Spleen (tissue), 11 donors: ENCODE data around the gene NUB1. TPM values are rescaled to one million over a fixed set of nuclear protein-coding genes. Genes with fewer than 3 reads are reported as not detected.

Source experiments
- DNase-seq: peaks from one replicate; pipeline ENCODE4 v3.0.0-alpha.2; 2020
- H3K27ac ChIP-seq, 8 donors: fragments of 200-600 bp; sonication (generic) in 7 of 8; 1 replicate in 4 of 8; 2 replicates in 4 of 8; pipeline versions ENCODE4 v1.5.0 to v1.8.0; 2016 to 2021; ENCODE audit warnings: inconsistent platforms in 4 of 8, mild to moderate bottlenecking in 4 of 8, moderate library complexity in 1 of 8
- H3K27me3 ChIP-seq, 7 donors: fragments of 200-600 bp; sonication (generic) in 6 of 7; replicated peaks in 1 of 7; 1 replicate in 4 of 7; 2 replicates in 3 of 7; pipeline versions ENCODE4 v1.5.0 to v1.8.0; 2016 to 2021; ENCODE audit warnings: inconsistent platforms in 3 of 7, mild to moderate bottlenecking in 1 of 7
- H3K36me3 ChIP-seq, 6 donors: fragments of 200-600 bp; sonication (generic) in 5 of 6; 1 replicate in 4 of 6; 2 replicates in 2 of 6; pipeline versions ENCODE4 v1.5.0 to v1.8.0; 2016 to 2021; ENCODE audit warnings: inconsistent platforms in 2 of 6
- H3K4me1 ChIP-seq, 6 donors: fragments of 200-600 bp; sonication (generic) in 5 of 6; 1 replicate in 3 of 6; 2 replicates in 3 of 6; pipeline versions ENCODE4 v1.5.0 to v1.8.0; 2016 to 2021; ENCODE audit warnings: inconsistent platforms in 3 of 6
- H3K4me3 ChIP-seq, 8 donors: fragments of 200-600 bp; sonication (generic) in 7 of 8; 1 replicate in 4 of 8; 2 replicates in 4 of 8; pipeline versions ENCODE4 v1.5.0 to v1.8.0; 2016 to 2021; ENCODE audit warnings: inconsistent platforms in 4 of 8, mild to moderate bottlenecking in 4 of 8, moderate library complexity in 2 of 8
- H3K9me3 ChIP-seq, 8 donors: fragments of 200-600 bp; sonication (generic) in 7 of 8; 1 replicate in 4 of 8; 2 replicates in 4 of 8; pipeline versions ENCODE4 v1.5.0 to v1.8.0; 2016 to 2021; ENCODE audit warnings: inconsistent platforms in 4 of 8
- CTCF ChIP-seq, 11 experiments: fragments of 200-600 bp in 7 of 11; fragments of 450-650 bp in 4 of 11; sonication (generic) in 4 of 11; IDR thresholded peaks in 8 of 11; conservative IDR thresholded peaks in 3 of 11; 1 replicate in 7 of 11; 2 replicates in 4 of 11; pipeline versions ENCODE4 v1.4.0 to v1.8.0; 2016 to 2021; ENCODE audit warnings: antibody characterized with exemption in 11 of 11, inconsistent platforms in 4 of 11, mild to moderate bottlenecking in 1 of 11
- POLR2A ChIP-seq, 3 donors: fragments of 450-650 bp; IDR thresholded peaks; one replicate each; pipeline ENCODE4 v1.5.1; 2017; ENCODE audit warnings: antibody characterized with exemption in 3 of 3, mild to moderate bottlenecking in 1 of 3
- POLR2AphosphoS5 ChIP-seq, 3 donors: sonication (generic); formaldehyde crosslinking; IDR thresholded peaks; one replicate each; pipeline ENCODE4 v1.5.1; 2017; ENCODE audit warnings: antibody characterized with exemption in 3 of 3
- WGBS, 5 donors: extraction: QIAGEN DNeasy Blood & Tissue Kit in 3 of 5; methylation state at CpG; one replicate each; pipeline versions ENCODE4 v1.1.5 to v1.1.7; 2013 to 2018; 5-methylcytosine and 5-hydroxymethylcytosine counted together
- intact Hi-C: fragments of 100-400 bp; cut with DNase I; formaldehyde crosslinking; loops from one replicate; pipeline ENCODE4 v1.15.0; 2023; ENCODE audit warnings: low total_unique reads
- polyA plus RNA-seq, 3 donors: library from polyadenylated mRNA; stranded (reverse); fragments of 200-250 nt; gene quantifications; one replicate each; pipeline ENCODE4 v1.2.1, GENCODE V29; 2013
- total RNA-seq, 7 donors: library from RNA; depleted of rRNA in 3 of 7; stranded (reverse); fragments of >200 nt in 3 of 7; fragmentation: NEBNext Ultra II Directional in 4 of 7; extraction: Animal tissue kit (Norgen Biotek cat#: 25700) in 4 of 7; gene quantifications; one replicate each; pipeline versions ENCODE4 v1.1.0 to v1.2.1, GENCODE V29; 2016 to 2021
- donor health status: healthy with polysubstance abuse.
- donor health status: DM: no; HTN: no; CAD: no; lungs with moderate emphysema.
- donor health status: DM: no; HTN: no; CAD: no.
- donor health status: Bipolar disorder and iron deficiency.
- donor health status: healthy.
- donor health status: DM: no; HTN: no; CAD: no.
- donor health status: DM: yes; HTN: yes; CAD: no.

Gene NUB1
- total and polyA plus RNA-seq, 10 donors, result 25.2 to 80.9 (median 64.5) TPM

- Histone ChIP-seq H3K4me3 (no peak overlapping the region), H3K9me3 (peaks cover 0 to 11% (median 0%) of the 10 kb centered on the region in 8 donors), H3K27me3 (no peaks in the 10 kb centered on the region), H3K4me1 (peaks cover 0 to 27% (median 21%) of the 10 kb centered on the region in 6 donors), H3K36me3 (no peaks in the 10 kb centered on the region), H3K27ac (no peak overlapping the region)
- 98 to 100% (median 100%) methylated on average over 2 of the region's 2 CpGs for WGBS, 5 donors
- no peak for DNase-seq
- TF ChIP-seq POLR2AphosphoS5 (IDR thresholded peaks at IDR 0.05) (no peak), POLR2A (IDR thresholded peaks at IDR 0.05) (no peak), CTCF (IDR thresholded peaks at IDR 0.05 in 8 of 11, conservative IDR thresholded peaks at IDR 0.05 in 3 of 11) (no peak)
- intact Hi-C loops, result no loop called here
Observed at GRCh38 chr7:151337346-151337745, 4.3 kb upstream of the NUB1 start.

GRCh38 chr7:151338809-151339208 is 2.8 kb upstream of the NUB1 start:
- H3K27me3 ChIP-seq, result no peaks in the 10 kb centered on the region
- DNase-seq, result no peak
- no peak for TF ChIP-seq POLR2AphosphoS5 (IDR thresholded peaks at IDR 0.05)
- TF ChIP-seq POLR2A (IDR thresholded peaks at IDR 0.05), result no peak
- no peak for TF ChIP-seq CTCF (IDR thresholded peaks at IDR 0.05 in 8 of 11, conservative IDR thresholded peaks at IDR 0.05 in 3 of 11)
- H3K27ac ChIP-seq, result peak overlapping the region in 2 of 8 donors; percentile 91 to 92
- intact Hi-C loops, result no loop called here
- 94 to 98% (median 97%) methylated on average over 3 of the region's 3 CpGs for WGBS, 5 donors
- H3K4me1 ChIP-seq, result peaks cover 14 to 42% (median 36%) of the 10 kb centered on the region in 6 donors
- peaks cover 0 to 6% (median 0%) of the 10 kb centered on the region in 6 donors for H3K36me3 ChIP-seq
- peaks cover 0 to 11% (median 0%) of the 10 kb centered on the region in 8 donors for H3K9me3 ChIP-seq
- no peak overlapping the region for H3K4me3 ChIP-seq

GRCh38 chr7:151339651-151340382 is 1.8 kb upstream of the NUB1 start:
- peak overlapping the region in 1 of 8 donors; percentile 32 for H3K4me3 ChIP-seq
- H3K4me1 ChIP-seq, result peaks cover 14 to 52% (median 36%) of the 10 kb centered on the region in 6 donors
- TF ChIP-seq POLR2A (IDR thresholded peaks at IDR 0.05), result no peak
- TF ChIP-seq CTCF (IDR thresholded peaks at IDR 0.05 in 8 of 11, conservative IDR thresholded peaks at IDR 0.05 in 3 of 11), result peak in 7 of 11 experiments; percentile 5 to 47 (median 18)
- no peak for TF ChIP-seq POLR2AphosphoS5 (IDR thresholded peaks at IDR 0.05)
- peaks cover 0 to 15% (median 2%) of the 10 kb centered on the region in 6 donors for H3K36me3 ChIP-seq
- H3K9me3 ChIP-seq, result peaks cover 0 to 11% (median 0%) of the 10 kb centered on the region in 8 donors
- H3K27me3 ChIP-seq, result no peaks in the 10 kb centered on the region
- 37 to 54% (median 42%) methylated on average over 7 of the region's 7 CpGs for WGBS, 5 donors
- DNase-seq, result no peak
- intact Hi-C loops, result no loop called here
- peak overlapping the region; percentile 69 to 98 (median 92) for H3K27ac ChIP-seq

GRCh38 chr7:151340794-151341356 is 737 bp upstream of the NUB1 start:
- H3K27ac ChIP-seq, result peak overlapping the region; percentile 67 to 98 (median 94)
- intact Hi-C loops, result no loop called here
- DNase-seq, result no peak

More at GRCh38 chr7:151340794-151341356, 737 bp upstream of the NUB1 start:
- Histone ChIP-seq H3K9me3 (peaks cover 0 to 11% (median 0%) of the 10 kb centered on the region in 8 donors), H3K27me3 (no peaks in the 10 kb centered on the region), H3K36me3 (peaks cover 0 to 26% (median 12%) of the 10 kb centered on the region in 6 donors), H3K4me1 (peaks cover 15 to 63% (median 37%) of the 10 kb centered on the region in 6 donors), H3K4me3 (peak overlapping the region in 7 of 8 donors; percentile 58 to 99 (median 96))
- WGBS, 5 donors, result 66 to 82% (median 76%) methylated on average over 12 of the region's 12 CpGs
- TF ChIP-seq CTCF (IDR thresholded peaks at IDR 0.05 in 8 of 11, conservative IDR thresholded peaks at IDR 0.05 in 3 of 11), result no peak
- no peak for TF ChIP-seq POLR2A (IDR thresholded peaks at IDR 0.05)
- TF ChIP-seq POLR2AphosphoS5 (IDR thresholded peaks at IDR 0.05), result no peak
